ENCODE measurements around the gene NTN1.
"Not testable (repeated sequence)": the region's sequence is repeated elsewhere in the genome, so short reads cannot be mapped to it uniquely, and the experiment has no call there.

NTN1 gene

GRCh38 chr17:9244066-9245052, 223.0 kb downstream of the NTN1 start:
- no peak for DNase-seq (ENCODE audit: low read depth in 2 of 2)

- DNase-seq (ENCODE audit: low read depth in 2 of 2): no peak
These were observed 226.2 kb downstream of the NTN1 start for GRCh38 chr17:9247401-9247938.

GRCh38 chr17:9249245-9249953, 228.1 kb downstream of the NTN1 start:
- DNase-seq (ENCODE audit: low read depth in 2 of 2): no peak

- DNase-seq (ENCODE audit: low read depth in 2 of 2): no peak
These were observed 230.0 kb downstream of the NTN1 start for GRCh38 chr17:9251273-9251672.

GRCh38 chr17:9253308-9253707, 232.0 kb downstream of the NTN1 start:
- DNase-seq (ENCODE audit: low read depth in 2 of 2): no peak

- no peak for DNase-seq (ENCODE audit: low read depth in 2 of 2)
These were observed 233.5 kb downstream of the NTN1 start for GRCh38 chr17:9254841-9255240.

GRCh38 chr17:9255833-9256232, 234.5 kb downstream of the NTN1 start:
- no peak for DNase-seq (ENCODE audit: low read depth in 2 of 2)

- no peak for DNase-seq (ENCODE audit: low read depth in 2 of 2)
These were observed 235.0 kb downstream of the NTN1 start for GRCh38 chr17:9256361-9256750.

- DNase-seq (ENCODE audit: low read depth in 2 of 2): no peak
These were observed 235.7 kb downstream of the NTN1 start for GRCh38 chr17:9256751-9257629.

- DNase-seq (ENCODE audit: low read depth in 2 of 2): not testable (repeated sequence)
These were observed 236.3 kb downstream of the NTN1 start for GRCh38 chr17:9257630-9257965.

- DNase-seq (ENCODE audit: low read depth in 2 of 2): no peak
These were observed 237.1 kb downstream of the NTN1 start for GRCh38 chr17:9258115-9259015.

- DNase-seq (ENCODE audit: low read depth in 2 of 2): no peak
These were observed 238.1 kb downstream of the NTN1 start for GRCh38 chr17:9259419-9259818.

- DNase-seq (ENCODE audit: low read depth in 2 of 2): no peak
These were observed 240.0 kb downstream of the NTN1 start for GRCh38 chr17:9261081-9262012.

GRCh38 chr17:9266031-9266680, 244.8 kb downstream of the NTN1 start:
- no peak for DNase-seq (ENCODE audit: low read depth in 2 of 2)

- no peak for DNase-seq (ENCODE audit: low read depth in 2 of 2)
These were observed 245.4 kb downstream of the NTN1 start for GRCh38 chr17:9266697-9267117.

- DNase-seq (ENCODE audit: low read depth in 2 of 2): no peak
These were observed 247.2 kb downstream of the NTN1 start for GRCh38 chr17:9268546-9268945.

- DNase-seq (ENCODE audit: low read depth in 2 of 2): no peak
These were observed 248.2 kb downstream of the NTN1 start for GRCh38 chr17:9269350-9270035.

- DNase-seq (ENCODE audit: low read depth in 2 of 2): no peak
These were observed 249.6 kb downstream of the NTN1 start for GRCh38 chr17:9270921-9271320.

Data from stimulated activated CD8-positive, alpha-beta memory T cell treated with anti-CD3 and anti-CD28 coated beads, Interleukin-7, amount 100 ng/mL, for 1 hour (primary cell).